NOMO-1 (cell line): ENCODE measurements around the gene DNMT3L.

Source experiments
- DNase-seq, 2 experiments: peaks; one replicate each; lab custom pipeline; 2025; ENCODE audit not compliant: unreplicated experiment in 2 of 2; lab: John Stamatoyannopoulos, UW

The DNMT3L gene

DNA sequence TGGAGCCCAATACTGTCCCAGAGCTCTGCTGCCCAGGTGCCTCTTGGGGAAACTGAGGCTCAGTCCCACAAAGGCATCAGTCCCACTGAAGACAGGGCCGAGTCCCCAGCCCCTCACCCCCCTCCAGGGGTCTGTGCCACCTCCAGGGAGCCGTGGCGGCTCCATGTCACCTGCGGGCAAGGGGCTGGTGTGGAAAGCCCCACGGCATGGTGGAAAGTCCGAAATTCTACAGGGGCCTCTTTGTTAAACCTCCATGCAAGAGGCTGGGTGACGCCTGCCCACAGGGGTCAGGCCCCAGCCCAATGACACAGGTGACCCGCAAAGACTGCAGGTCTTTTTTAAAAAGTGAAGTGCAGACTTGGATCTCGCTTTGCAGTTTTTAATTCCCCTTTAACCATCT lies 20.7 kb upstream of the DNMT3L start:
- DNase-seq, result no peak

DNA sequence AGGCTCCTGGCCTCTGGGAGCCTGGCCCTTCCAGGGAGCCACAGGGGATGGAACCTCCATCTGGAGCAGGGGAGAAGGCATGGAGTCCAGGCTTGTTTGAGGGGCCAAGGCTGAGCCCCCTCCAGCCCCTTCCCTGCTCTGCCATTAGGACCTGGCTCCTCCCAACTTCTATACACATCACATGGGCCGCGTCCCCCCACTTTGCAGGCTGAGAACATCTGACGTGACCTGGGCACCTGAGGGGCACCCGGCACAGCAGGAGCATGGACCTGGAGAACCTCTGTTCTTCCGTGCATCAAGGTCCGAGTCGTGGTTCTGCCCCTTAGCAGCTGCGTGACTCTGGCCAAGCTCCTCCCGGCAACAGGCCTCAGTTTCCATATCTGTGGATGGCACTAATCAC lies 20.1 kb upstream of the DNMT3L start:
- DNase-seq, result no peak

DNA sequence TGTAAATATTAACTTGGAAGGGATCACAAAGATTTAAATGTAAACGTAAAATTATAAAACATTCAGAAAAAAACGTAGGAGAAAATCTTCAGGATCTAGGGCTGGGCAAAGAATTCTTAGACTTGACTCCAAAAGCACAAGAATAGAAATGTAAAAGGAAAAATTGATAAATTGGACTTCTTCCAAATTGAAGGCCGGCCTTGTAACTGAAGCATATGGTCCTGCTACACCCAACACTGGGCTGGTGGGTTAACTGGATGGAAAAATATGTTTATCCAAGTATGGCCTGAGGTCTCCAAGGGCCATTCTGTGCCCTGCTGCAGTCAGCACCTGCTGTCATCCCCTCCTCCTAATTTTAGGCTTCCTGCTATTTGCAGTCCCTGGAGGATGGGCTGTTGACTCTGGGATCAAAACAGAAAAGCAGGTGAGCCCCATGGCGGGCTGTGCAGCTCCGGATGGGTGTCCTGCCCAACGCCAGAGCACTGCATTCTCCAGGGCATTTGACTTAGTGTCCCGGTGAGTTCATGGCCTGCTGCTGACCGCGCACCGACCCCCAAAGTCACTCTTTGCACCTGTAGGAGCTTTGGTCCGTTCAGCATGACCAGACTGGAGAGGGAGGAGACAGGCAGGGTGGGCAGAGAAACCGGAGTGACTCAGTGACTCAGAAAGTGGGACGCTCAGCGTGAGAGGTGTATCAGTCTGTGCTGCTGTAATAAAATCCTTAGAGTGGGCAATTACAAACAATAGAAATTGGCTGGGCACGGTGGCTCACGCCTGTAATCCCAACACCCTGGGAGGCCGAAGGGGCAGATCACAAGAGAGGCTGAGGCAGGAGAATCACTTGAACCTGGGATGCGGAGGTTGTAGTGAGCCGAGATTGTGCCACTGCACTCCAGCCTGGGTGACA lies 17.9 kb upstream of the DNMT3L start:
- DNase-seq, result no peak

DNA sequence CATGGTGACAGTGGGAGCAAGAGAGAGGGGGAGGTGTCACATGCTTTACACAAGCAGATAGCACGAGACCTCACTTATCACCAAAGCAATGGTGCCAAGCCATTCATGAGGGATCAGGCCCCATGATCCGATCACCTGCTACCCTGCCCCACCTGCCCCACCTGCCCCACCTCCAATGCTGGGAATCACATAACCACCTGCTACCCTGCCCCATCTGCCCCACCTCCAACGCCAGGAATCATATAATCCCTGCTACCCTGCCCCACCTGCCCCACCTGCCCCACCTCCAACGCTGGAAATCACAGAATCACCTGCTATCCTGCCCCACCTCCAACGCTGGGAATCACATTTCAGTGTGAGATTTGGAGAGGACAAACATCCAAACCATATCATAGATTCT lies 13.3 kb upstream of the DNMT3L start:
- no peak for DNase-seq

DNA sequence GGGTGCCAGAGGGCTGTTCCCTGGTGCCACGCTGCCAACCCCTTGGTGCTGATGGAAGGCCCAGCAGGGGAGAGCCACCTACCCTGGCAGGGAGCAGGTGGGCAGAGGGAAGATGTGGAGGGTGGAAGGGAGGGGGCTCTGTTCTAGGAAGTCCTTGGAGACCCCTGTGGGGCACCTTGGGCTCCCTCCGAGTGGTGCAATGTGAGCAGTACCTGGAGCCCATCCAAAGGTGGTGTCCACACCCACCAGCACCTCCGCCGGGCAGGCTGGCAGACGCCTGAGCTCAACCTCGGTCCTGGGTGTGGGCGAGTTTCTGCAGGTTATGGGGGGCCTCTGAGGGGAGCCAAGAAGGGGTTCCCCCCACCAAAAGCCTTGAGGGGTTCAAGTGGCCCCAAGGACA lies 11.3 kb upstream of the DNMT3L start:
- DNase-seq, result no peak

DNA sequence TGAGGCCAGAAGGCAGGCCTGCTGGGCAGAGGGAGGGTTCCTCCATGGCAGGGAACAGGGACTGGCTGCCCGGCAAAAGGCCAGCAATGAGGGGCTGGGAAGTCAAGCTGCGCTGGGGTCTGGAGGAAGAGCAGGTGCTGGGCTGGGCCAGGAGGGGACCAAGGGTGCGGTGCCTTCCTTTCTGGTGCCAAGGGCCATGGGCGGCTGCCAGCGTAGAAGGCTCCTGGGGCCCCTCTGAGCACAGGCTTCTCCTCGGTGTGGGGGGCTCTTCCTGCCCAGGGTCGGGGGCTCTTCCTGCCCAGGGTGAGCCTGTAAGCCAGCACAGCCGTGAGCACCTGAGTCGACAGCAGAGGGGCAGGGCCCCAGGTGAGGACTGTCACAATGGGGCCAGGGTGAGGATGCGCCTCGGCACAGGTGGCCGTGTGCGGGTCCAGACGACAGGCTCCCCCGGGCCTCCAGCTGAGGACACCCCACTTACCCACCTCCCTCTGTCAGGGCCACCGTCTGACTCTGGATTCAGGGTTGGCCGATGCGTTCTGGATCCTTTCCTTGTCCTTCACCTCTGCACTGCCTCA lies 10.7 kb upstream of the DNMT3L start:
- no peak for DNase-seq

DNA sequence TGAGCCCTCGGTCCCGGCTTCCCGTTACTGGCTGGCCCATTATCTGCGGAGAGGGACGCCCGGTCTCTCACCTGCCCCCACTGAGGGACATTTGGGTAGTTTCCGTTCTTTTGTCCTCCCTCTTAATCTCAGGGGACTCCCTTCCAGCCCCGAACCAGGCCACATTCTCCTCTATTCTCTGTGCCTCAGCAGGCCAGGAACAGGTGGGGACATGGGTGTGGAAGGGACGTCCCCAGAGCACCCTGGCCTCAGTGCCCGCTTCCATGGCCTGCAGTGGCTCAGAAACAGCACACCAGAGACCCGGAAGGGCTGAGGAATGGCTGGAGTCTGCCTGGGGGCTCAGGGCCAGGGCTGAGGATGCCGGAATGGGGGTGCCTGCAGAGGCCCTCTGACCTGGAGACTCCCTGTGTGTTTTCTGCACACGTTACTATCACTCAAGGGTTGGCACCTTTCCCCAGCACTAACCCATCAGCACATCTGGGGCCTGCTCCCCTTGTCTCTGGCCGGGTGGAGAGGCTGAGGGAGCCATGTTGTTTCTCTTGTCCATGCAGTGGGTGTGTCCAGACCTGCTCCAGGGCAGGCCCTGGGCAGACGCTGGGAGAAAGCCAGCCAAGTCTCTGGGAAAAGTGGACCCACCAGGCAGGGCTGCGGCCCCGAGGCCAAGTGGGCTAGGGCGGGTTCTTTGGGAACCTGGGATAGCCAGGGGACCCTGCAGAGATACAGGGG lies 10.0 kb upstream of the DNMT3L start:
- no peak for DNase-seq

DNA sequence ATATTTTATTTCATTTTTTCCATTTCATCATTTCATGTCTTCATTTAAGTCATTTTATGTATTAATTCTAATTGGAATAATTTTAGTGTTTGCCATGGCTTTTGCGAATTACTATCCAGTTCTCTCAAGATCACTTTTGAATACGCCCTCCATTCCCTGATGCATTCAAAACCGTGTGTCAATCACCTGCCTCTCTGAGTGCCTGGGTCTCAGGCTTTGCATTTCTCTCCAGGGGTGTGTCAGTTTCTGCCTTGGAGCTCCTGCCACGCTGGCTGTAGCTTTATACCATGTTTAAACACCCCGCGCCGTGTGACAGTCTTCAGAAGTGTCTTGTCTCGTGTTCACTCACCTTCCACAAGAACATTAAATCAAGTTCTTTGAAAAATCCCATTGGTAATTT lies 7.4 kb upstream of the DNMT3L start:
- no peak for DNase-seq

DNA sequence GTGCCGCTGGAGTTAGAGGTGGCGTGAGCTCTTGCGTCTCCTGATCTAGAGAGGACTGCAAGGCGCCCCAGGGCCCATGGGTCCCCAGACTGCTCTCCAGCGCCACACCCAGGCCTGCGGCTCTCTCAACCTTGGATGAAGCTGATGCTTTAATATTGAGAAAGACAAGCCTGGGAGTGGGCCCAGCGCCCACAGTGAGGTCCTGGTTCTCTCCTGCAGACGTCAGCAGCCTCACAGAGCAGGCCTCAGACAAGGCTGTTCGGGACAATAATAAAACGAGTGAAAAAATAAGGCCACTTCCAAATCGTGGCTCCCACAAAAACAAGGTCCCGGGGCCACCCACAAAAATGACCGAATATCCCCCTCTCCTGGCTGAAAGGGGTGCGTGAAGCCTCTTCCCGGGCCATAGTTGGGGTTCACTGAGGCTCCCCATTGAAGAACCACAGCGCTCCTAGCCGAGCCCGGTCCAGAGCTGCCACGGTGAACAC lies 6.0 kb upstream of the DNMT3L start:
- DNase-seq, result peak in 1 of 2 experiments; percentile 48

DNA sequence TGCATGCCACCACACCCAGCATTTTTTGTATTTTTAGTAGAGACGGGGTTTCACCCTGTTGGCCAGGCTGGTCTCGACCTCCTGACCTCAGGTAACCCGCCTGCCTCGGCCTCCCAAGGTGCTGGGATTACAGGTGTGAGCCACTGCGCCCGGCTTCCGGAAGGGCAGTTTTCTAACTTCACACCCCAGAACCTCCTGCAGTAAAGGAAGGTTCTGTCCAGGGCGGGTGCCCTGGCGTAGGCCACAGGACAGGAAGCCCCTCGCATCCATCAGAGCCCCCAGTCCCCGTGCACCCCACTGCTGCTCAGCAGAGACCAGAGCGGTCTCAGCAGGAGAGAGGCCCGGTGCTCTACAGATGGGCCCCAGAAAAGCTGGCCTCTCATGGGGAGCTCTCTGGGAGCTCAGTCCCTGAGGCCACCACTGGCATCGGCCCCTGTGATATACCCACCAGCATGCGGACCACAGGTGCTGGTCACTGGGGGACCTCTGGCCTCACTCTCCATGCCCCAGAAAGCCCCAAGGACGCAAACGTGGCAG lies 4.1 kb upstream of the DNMT3L start:
- DNase-seq, result no peak

DNA sequence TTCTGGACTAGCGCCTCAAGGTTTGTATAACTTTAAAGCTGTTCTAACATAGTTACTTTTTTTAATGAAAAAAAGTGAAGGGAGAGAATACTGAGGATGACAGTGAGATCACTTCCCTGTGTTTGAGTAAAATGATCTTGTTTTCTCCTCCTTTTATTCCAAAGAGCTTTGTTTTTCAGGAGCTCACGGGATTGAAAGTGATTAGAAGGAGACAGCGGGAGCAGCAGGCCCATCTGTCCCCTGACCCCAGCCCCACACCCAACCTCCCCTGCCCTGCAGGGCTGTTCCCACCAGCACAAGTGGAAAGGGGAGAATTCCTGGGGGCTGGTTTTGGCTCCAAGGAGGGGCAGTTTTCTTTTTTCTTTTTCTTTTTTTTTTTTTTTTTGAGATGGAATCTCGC lies 2.1 kb upstream of the DNMT3L start:
- no peak for DNase-seq

DNA sequence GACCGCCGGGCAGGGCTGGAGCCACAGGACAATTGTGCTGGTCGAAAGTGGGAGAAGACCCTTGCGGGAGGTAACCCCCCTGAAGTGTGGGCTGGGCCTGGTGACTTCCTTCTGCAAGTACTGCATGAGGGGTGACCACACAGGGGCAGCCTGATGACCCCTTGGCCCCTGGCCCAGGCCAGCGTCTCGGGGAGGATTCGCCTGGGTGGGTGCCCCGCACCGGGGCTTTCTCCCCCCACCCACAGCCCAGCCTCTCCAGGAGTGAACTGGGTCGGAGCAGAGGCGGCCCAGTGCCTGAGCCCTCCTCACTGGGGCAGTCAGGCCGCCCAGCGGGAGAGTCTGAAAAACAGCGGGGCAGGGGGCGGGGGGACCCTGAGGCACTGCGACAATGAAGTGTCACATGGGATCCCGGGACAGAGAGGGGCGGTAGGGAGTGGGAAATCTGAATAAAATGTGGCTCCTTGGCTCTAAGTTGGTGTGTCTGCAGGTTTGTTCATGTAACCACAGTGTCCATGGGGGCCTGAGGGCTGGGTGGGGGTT lies 1.6 kb upstream of the DNMT3L start:
- DNase-seq, result no peak

DNA sequence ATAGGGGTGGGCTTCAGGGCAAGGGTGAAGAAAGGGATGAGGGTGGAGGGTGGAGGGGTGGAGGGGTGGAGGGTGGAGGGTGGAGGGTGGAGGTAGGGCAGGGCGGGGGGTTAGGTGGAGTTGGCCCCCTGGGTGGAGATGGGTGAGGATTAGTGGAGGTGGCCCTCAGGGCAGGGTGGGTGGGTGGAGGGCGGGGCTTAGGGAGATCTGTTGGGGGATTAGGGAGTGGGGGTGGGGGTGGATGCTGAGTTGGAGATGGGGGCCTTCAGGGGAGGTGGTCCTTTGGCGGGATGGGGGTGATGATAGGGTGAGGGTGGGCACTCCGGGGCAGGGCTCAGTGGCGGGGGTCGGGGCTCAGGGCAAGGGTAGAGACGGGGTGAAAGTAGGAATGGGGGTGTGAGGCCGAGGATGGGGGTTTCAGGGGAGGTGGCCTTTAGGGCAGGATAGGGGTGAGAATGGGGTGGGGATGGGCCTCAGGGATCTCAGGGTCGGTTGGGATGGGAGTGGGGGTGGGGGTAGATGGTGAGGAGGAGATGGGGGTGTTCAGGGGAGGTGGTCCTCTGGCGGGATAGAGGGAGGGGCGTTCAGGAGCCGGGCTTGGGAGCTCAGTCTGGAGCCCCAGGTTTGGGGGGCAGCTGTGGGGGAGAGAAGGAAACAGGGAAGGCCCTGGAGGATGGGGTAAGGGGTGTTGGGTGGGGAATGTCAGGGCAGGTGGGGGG lies 800 bp upstream of the DNMT3L start:
- no peak for DNase-seq

DNA sequence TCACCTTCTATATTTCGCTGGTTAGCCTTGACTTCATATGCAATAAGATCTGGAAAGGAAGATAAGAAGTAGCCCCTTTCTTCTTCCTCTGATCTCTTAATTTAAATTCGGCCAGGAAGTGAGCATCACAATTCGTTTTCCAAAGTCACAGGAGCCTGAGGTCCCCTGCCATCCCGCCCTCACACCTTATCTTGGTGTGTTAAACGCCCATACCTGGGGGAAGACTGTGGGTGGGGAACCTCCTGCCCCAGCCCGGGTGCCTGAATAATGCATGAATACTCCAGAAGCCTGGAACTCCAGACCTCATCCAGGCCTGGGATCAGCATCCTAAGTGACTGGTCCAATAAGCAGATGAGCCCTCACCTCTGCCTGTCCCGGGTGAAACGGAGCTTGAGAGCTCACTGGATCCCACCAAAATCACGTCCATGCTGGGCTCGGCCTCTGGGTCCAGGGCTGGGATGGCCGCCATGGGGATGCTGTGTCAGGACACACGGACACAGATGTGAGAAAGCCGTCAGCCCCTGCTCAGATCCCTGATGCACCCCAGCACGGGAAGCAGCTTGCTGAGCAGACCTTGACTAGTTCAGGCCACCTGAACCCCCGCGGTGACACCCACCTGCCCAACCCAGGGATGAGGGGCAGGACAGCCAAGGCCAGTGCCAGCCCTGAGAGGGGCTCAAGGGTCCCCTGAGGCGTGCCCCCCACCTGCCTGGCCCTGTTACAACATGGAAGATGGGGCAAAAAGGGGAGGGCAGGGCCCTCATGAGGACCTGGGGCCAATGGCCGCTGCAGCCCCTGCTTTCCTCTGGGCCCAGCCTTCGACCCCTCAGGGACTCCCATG lies 686 bp downstream of the DNMT3L start:
- no peak for DNase-seq

DNA sequence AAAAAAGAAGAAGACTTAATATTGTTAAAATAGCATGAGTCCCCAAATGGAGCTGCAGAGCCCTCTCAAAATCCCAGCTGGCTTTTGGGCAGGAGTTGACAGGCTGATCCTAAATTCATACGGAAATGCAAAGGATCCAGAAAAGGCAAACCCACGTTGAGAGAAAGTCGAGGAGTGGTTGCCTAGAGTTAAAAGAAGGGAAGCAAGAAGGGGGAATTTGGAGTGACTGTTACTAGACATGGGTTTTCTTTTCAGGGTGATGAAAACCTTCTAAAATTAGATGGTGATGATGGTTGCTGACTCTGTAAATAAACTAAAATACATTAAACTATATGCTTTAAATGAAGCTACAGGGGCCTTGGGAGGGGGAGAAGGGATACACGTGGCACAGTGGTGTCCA lies 1.6 kb downstream of the DNMT3L start:
- no peak for DNase-seq

DNA sequence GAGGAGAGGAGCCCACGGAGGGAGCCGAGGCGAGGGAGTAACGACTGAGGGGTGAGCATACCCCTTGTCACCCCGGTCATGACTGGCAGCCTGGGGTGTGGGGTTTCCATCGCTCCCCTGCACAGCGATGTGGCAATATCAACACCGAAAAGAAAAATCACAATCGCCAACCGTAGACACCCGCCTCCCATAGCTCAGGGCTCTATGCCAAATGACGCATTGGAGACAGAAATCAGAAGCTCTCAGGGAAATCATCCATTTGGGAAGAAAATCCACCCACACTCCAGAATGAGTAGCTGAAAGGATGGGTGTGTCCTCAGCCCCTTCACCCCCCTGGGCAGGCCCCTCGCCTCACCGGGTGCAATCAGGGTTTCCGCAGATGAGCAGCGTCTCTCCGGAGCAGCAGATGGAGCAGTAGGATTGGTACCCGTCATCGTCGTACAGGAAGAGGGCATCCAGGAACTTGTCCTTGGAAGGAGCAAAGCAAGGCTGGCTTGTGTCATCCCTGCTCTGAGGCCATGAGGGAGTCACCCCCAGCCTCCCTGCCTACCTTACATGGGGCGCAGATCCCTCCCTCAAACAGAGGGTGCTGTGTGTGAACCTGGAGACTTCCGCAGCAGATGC lies 2.5 kb downstream of the DNMT3L start:
- DNase-seq, result no peak

DNA sequence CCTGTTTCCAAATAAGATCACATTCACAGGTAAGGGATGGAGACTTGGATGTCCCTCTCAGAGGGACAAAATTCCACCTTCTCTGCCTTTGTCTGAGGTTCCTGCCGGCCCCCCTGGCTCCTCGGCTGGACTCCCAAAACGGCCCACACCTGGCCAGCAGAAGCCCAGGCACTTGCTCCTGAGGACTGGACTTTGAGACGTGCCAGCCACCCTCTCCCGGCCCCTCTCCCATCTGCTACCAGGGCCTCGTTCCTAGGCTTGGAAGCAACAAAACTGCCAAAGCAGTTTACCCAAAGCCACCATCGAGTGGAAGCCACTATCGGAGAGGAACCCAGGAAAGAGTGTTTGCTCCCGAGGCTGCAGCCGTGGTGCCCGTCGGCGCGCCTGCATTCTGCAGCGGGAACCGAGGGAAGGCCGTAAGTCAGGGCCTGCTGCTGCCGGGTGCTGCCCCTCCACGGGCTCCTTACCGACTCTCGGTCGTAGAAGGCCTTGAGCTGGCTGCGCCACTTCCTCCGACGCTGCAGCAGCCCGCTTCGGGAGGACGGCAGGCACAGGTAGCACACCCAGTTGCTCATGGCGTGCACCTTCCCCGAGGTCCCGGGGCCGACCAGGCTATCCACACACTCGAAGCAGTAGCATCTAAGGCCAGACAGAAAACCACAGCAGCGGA lies 3.5 kb downstream of the DNMT3L start:
- no peak for DNase-seq

DNA sequence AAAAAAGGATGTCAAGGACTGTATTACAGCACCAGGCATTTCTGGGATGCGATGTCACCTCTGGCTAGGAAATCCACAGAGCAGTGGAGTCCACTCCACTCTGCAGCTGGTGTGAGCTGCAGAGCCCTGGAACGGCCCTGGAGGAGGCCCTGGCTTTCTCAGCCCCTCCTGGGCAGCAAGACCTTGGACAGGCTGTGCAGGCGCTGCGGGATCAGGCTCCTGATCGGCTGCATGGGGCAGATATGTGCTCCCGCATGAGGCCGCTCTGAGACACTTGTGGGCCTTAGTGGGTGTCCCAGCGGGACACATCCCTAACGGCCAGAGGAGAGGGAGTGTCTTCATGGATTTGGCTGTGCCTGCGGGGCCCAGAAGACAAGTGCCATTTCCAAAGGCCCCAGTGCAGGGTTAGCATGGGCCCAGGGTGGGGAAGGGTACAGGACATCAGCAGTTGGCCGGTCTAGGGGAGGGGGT lies 6.2 kb downstream of the DNMT3L start:
- DNase-seq, result no peak
